ENCODE data around the gene SYT17.

The SYT17 gene

DNA sequence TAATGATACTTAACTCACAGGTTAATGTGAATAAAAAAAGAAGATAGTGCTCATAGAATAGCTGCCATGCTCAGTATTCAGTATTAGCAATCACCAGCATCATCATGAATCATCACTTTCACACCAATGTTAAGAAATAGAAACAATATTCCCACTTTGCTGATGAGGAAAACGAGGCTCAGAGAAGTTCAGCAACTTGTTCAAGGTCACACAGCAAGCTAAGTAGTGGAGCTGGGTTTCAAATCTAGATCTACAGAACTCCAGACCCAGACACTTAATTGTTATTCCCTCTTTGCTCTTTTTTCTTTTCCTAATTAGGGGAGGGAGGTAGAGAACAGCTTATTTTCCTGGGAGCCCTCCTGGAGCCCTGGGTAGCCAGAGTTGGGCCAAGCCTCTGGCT lies 140.4 kb downstream of the SYT17 start:
- no peak for DNase-seq

DNA sequence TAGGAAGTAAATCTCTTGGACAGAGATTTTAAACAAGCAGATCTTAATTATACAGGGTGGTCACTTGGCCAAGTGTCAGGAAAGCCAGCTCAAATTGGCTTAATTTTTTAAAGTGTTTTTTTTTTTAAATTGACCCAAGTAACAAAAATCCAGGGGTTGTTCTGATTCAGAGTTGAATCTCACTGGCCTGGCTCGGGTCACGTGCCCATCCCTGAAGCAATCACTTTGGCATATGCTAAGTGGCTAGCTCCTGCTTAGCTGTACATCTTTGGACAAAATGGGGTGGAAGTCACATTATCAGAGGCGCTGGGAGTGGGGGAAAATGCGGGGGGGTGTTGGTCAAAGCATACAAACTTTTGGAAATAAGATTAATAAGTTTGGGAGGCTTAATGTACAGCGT lies 141.1 kb downstream of the SYT17 start:
- no peak for DNase-seq

DNA sequence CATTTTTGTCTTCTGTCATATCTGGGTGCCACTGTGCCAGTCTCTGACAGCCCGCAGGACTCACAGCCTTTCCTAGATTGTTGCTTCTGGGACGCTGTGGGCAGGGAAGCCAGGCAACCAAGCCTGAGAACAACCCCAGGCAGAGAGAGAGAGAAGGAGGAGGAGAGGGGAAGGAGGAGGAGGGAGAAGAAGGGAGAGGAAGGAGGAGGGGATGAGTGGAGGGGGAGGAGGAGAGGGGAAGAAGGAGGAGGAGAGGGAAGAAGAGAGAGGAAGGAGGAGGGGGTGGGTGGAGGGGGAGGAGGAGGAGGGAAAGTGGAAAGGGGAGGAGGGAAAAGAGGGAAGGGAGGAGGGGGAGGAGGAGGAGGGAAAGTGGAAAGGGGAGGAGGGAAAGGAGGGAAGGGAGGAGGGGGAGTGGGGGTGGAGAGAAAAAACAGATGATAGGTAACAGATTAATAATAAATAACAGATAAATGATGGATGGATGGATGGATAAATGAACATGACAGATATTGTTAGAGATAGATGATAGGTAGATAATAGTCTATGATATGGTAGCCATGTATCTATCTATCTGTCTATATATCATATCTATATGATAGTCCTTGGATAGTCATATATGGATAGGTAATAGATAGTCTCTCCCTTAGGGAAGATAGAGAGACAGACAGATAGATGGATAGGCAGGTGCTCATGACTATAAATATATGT lies 146.8 kb downstream of the SYT17 start:
- DNase-seq: no peak

DNA sequence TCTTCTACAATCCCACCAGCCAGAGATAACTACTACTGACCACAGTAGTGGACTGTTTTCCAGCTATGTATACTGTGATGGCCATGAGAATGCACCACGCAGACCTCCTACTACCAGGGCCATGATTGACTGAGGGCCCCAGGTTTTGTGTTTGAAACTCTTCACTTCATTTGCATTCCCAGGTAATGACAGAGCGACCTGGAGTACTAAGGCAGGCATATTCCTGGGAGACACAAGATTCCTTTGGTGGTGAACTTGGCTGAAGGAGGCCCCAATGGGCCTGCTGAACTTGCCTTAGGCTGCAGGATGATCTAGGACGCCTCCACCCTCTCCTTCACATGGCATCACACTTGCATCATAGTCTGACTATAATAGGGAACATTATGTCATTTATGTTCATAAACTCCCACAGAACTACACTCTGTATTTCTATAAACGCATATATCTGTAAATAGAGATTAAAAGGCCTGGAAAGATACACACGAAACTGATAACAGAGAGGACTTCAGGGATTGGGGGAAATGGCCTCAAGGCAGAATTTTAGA lies 147.9 kb downstream of the SYT17 start:
- DNase-seq: no peak

DNA sequence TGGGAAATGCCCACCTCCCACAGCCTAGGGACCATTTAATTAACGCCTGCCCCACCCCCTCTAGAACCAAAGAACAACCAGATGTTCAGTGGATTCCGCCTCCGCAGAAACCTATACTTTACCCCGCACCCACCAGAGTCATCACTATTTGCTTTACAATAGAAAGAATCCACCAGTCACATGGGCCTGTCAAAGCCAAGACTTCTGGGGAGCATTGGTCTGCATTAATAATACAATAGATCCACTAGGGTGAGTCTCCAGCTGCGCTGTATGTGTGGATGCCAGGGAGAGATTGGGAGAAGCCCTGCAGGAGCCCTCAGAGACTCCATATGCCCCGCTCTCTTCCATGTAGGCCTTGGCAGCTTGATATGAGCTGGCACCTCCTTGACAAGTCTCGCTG lies 148.8 kb downstream of the SYT17 start:
- DNase-seq: no peak
